Naive thymus-derived CD8-positive, alpha-beta T cell (primary cell): ENCODE results near the gene TXNDC12. TPM values are rescaled to one million over a fixed set of nuclear protein-coding genes. Genes with fewer than 3 reads are reported as not detected.
A peak's percentile ranks its signal among the peaks of the same experiment; 100 is the strongest.
"Not testable (repeated sequence)": the region's sequence is repeated elsewhere in the genome, so short reads cannot be mapped to it uniquely, and the experiment has no call there.

Experiments used
- ATAC-seq, 2 donors: fragments of 150-1000 bp; cut with Tn5 transposase in 1 of 2; sonication (Bioruptor Pico), chemical (Tn5 transposase) in 1 of 2; 1 replicate in 1 of 2; 2 replicates in 1 of 2; pipeline ENCODE4 v1.10.0; 2021; ENCODE audit warnings: mild to moderate bottlenecking in 2 of 2, moderate library complexity in 2 of 2
- POLR2A ChIA-PET: fragments of 350-600 bp; sonication (Branson Sonifier 250); formaldehyde crosslinking; loops from one replicate; lab custom pipeline; 2021; ENCODE audit warnings: antibody characterized with exemption; lab: Charles Lee
- DNase-seq, 10 donors: peaks; one replicate each; pipeline versions ENCODE4 v3.0.0 to v3.0.0-alpha.2; 2020 to 2022
- H3K27ac Mint-ChIP-seq, 10 donors: one replicate each; pipeline ENCODE4 v1.8.0; 2020 to 2022; ENCODE audit warnings: mild to moderate bottlenecking in 10 of 10, mixed read lengths in 10 of 10, moderate library complexity in 4 of 10, inconsistent platforms in 1 of 10
- H3K27me3 Mint-ChIP-seq, 5 donors: one replicate each; pipeline ENCODE4 v1.8.0; 2021 to 2022; ENCODE audit warnings: mixed read lengths in 5 of 5
- H3K36me3 Mint-ChIP-seq, 3 donors: one replicate each; pipeline ENCODE4 v1.8.0; 2020 to 2022; ENCODE audit warnings: mixed read lengths in 3 of 3, mild to moderate bottlenecking in 2 of 3, inconsistent platforms in 1 of 3
- H3K4me1 Mint-ChIP-seq, 4 donors: one replicate each; pipeline ENCODE4 v1.8.0; 2021 to 2022; ENCODE audit warnings: mixed read lengths in 4 of 4
- H3K4me3 Mint-ChIP-seq, 10 donors: one replicate each; pipeline ENCODE4 v1.8.0; 2020 to 2022; ENCODE audit warnings: mild to moderate bottlenecking in 10 of 10, mixed read lengths in 10 of 10, moderate library complexity in 6 of 10, inconsistent platforms in 1 of 10
- H3K9me3 Mint-ChIP-seq, 9 donors: one replicate each; pipeline ENCODE4 v1.8.0; 2020 to 2022; ENCODE audit warnings: mixed read lengths in 9 of 9, mild to moderate bottlenecking in 3 of 9, inconsistent platforms in 1 of 9, moderate library complexity in 1 of 9
- polyA plus RNA-seq, 3 donors: library from polyadenylated mRNA; unstranded; fragments of 300-500 nt; fragmentation: Illumina TruSeq; gene quantifications; one replicate each; pipeline ENCODE4 v1.2.3, GENCODE V29; 2021
- total RNA-seq, 8 experiments: library from RNA in 2 of 8; stranded (reverse) in 2 of 8; gene quantifications; one replicate each; pipeline ENCODE4 v1.2.3 and lab custom pipeline; 2021 to 2026

TXNDC12 gene
- total RNA-seq (10 to 100 TPM; 34.3 to 35.3 TPM), polyA plus RNA-seq (10 to 100 TPM; 77.9 to 95.3 (median 84.0) TPM), total RNA-seq (lab: John Stamatoyannopoulos, UW) (3.2 to 7.0 (median 4.7) reads per million in 6 experiments)

GRCh38 chr1:52055066-52055865, at the start of gene TXNDC12:
Gene TXNDC12, minus strand, starts transcription at chr1:52055191. Its CDS starts 95 bp downstream, at chr1:52055096.
- DNase-seq (peak; percentile 31 to 79 (median 56)), ATAC-seq (peak; percentile 20 to 36)
- no peaks in the 10 kb centered on the region for H3K27me3 Mint-ChIP-seq
- H3K27ac Mint-ChIP-seq = peak within 1 kb of the TSS; percentile 92 to 98 (median 96)
- peaks cover 3 to 32% (median 8%) of the 10 kb centered on the region in 3 donors for H3K36me3 Mint-ChIP-seq
- H3K9me3 Mint-ChIP-seq = no peaks in the 10 kb centered on the region
- H3K4me1 Mint-ChIP-seq = peaks cover 36 to 71% (median 69%) of the 10 kb centered on the region in 4 donors
- POLR2A ChIA-PET = interaction anchor here (1.0 to 5.1 kb wide), 5 partner anchors 12 to 349 kb away, joined by 3 to 55 read pairs (median 4); partner anchors contain the start of genes CC2D1B, KTI12, ORC1 and PRPF38A
- peak within 1 kb of the TSS; percentile 88 to 100 (median 99) for H3K4me3 Mint-ChIP-seq

DNA sequence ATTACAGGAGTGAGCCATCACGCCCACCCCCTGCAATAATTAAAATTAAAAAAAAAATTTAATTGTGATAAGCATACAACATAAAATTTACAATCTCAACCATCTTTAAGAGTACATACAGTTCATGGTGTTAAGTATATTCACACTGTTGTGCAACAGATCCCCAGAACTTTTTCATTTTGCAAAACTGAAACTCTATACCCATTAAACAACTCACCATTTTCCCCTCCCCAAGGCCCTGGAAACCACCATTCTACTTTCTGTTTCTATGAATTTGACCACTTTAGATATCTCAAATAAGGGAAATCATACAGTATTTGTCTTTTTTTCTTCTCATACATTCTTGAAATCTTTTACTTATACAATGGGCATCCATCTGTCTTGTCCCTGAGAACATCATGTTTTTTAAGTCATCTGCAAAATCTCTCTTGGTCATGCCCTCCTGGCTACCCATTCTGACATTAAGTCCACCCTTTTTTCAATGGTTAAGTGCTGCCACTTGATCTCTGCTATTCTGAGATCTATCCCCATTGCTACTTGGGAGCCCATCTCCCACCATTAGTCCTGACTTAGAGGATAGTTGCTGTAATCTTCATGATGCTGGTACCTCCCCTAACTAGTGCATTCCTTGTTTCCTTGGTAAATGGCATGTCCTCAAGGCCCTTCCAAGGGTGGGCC, 47.5 kb upstream of the TXNDC12 start:
- H3K4me1 Mint-ChIP-seq = peaks cover 0 to 2% (median 0%) of the 10 kb centered on the region in 4 donors
- H3K36me3 Mint-ChIP-seq = no peaks in the 10 kb centered on the region
- H3K27ac Mint-ChIP-seq = no peak overlapping the region
- ATAC-seq = no peak
- no peaks in the 10 kb centered on the region for H3K9me3 Mint-ChIP-seq
- no peak overlapping the region for H3K4me3 Mint-ChIP-seq
- H3K27me3 Mint-ChIP-seq = no peaks in the 10 kb centered on the region
- POLR2A ChIA-PET = no interaction called here
- DNase-seq = no peak

GRCh38 chr1:52098139-52098871, 43.3 kb upstream of the TXNDC12 start:
- H3K4me3 Mint-ChIP-seq = no peak overlapping the region
- H3K27me3 Mint-ChIP-seq = no peaks in the 10 kb centered on the region
- H3K9me3 Mint-ChIP-seq = no peaks in the 10 kb centered on the region
- no peak for ATAC-seq
- POLR2A ChIA-PET = no interaction called here
- no peak for DNase-seq
- peaks cover 0 to 2% (median 0%) of the 10 kb centered on the region in 4 donors for H3K4me1 Mint-ChIP-seq
- no peak overlapping the region for H3K27ac Mint-ChIP-seq
- peaks cover 0 to 2% (median 0%) of the 10 kb centered on the region in 3 donors for H3K36me3 Mint-ChIP-seq

DNA sequence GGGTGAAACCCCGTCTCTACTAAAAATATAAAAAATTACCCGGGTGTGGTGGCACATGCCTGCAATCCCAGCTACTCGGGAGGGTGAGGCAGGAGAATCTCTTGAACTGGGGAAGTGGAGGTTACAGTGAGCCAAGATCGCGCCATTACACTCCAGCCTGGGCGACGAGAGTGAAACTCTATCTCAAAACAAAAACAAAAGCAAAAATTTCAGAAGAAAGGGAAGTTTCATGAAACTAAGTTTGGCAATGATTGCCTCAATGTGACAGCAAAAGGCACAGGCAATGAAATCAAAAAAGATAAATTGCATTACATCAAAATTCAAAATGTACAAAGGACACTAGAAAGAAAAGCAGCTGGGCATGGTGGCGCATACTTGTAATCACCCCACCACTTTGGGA, 41.2 kb upstream of the TXNDC12 start:
- Mint-ChIP-seq H3K36me3 (peaks cover 0 to 9% (median 7%) of the 10 kb centered on the region in 3 donors), H3K4me3 (no peak overlapping the region), H3K27me3 (no peaks in the 10 kb centered on the region), H3K4me1 (no peaks in the 10 kb centered on the region), H3K9me3 (peaks cover 0 to 4% (median 0%) of the 10 kb centered on the region in 9 donors), H3K27ac (peak overlapping the region in 1 of 10 donors; percentile 19)
- DNase-seq (no peak), ATAC-seq (no peak)
- POLR2A ChIA-PET = no interaction called here

- POLR2A ChIA-PET = interaction anchor here (1.2 kb wide), 1 partner anchor 17 kb away, joined by 3 read pairs; no protein-coding TSS in a partner anchor
Observed at GRCh38 chr1:52094300-52094699, 39.3 kb upstream of the TXNDC12 start.

GRCh38 chr1:52087892-52088291, 32.9 kb upstream of the TXNDC12 start:
- H3K4me3 Mint-ChIP-seq, H3K9me3 Mint-ChIP-seq, ATAC-seq, H3K27me3 Mint-ChIP-seq, H3K4me1 Mint-ChIP-seq, DNase-seq: not testable (repeated sequence)
- POLR2A ChIA-PET = interaction anchor here (0.6 kb wide), 1 partner anchor 680 kb away, joined by 5 read pairs; no protein-coding TSS in a partner anchor
- Mint-ChIP-seq H3K27ac (peak overlapping the region in 1 of 10 donors; percentile 63), H3K36me3 (peaks cover 7 to 67% (median 9%) of the 10 kb centered on the region in 3 donors)

More at GRCh38 chr1:52094300-52094699, 39.3 kb upstream of the TXNDC12 start:
- not testable (repeated sequence) for DNase-seq, H3K27me3 Mint-ChIP-seq, H3K4me1 Mint-ChIP-seq, H3K9me3 Mint-ChIP-seq, H3K4me3 Mint-ChIP-seq, H3K27ac Mint-ChIP-seq, ATAC-seq
- H3K36me3 Mint-ChIP-seq = peaks cover 7 to 25% (median 13%) of the 10 kb centered on the region in 3 donors

DNA sequence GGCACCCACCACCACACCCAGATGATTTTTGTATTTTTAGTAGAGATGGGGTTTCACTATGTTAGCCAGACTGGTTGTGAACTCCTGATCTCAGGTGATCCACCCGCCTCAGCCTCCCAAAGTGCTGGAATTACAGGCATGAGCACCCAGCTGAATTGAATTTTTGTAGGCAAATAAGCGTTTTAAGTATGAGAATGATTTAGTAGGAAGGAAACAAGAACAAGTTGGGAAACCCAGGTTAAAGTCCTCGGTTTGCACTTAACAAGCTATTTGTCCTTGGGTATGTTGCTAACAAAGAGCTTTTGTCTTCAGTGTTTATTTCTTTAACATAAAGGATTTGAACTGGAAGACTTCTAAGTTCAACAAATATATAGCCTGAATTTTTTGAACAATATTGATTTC, 25.0 kb upstream of the TXNDC12 start:
- Mint-ChIP-seq H3K4me3 (no peak overlapping the region), H3K36me3 (peaks cover 0 to 63% (median 4%) of the 10 kb centered on the region in 3 donors)
- ATAC-seq = no peak

DNA sequence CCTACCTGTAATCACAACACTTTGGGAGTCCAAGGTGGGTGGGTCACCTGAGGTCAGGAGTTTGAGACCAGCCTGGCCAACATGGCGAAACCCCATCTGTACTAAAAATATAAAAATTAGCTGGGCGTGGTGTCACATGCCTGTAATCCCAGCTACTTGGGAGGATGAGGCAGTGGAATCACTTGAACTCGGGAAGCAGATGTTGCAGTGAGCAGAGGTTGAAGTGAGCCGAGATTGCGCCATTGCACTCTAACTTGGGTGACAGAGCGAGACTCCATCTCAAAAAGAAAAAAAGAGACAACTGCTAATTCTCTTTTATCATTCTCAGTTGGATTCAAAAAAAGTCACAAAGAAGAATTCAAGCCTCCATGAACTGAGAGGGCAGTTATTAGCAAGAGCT, 22.3 kb upstream of the TXNDC12 start:
- Mint-ChIP-seq H3K4me1 (peaks cover 5 to 20% (median 10%) of the 10 kb centered on the region in 4 donors), H3K36me3 (peaks cover 0 to 70% (median 4%) of the 10 kb centered on the region in 3 donors), H3K27ac (peak overlapping the region in 2 of 10 donors; percentile 13 to 53)
- DNase-seq, H3K9me3 Mint-ChIP-seq, ATAC-seq, H3K4me3 Mint-ChIP-seq, H3K27me3 Mint-ChIP-seq: not testable (repeated sequence)
- POLR2A ChIA-PET = interaction anchor here (0.6 kb wide), 1 partner anchor 1358 kb away, joined by 4 read pairs; no protein-coding TSS in a partner anchor

More for the DNA sequence above, 25.0 kb upstream of the TXNDC12 start:
- H3K27ac Mint-ChIP-seq = peak overlapping the region in 3 of 10 donors; percentile 2 to 58 (median 15)
- DNase-seq = no peak
- POLR2A ChIA-PET = interaction anchor here (0.7 kb wide), 2 partner anchors 46 to 1629 kb away, joined by 3 to 6 read pairs; partner anchors contain the start of gene KTI12
- H3K4me1 Mint-ChIP-seq = peaks cover 6 to 18% (median 8%) of the 10 kb centered on the region in 4 donors
- no peaks in the 10 kb centered on the region for H3K9me3 Mint-ChIP-seq
- no peaks in the 10 kb centered on the region for H3K27me3 Mint-ChIP-seq

DNA sequence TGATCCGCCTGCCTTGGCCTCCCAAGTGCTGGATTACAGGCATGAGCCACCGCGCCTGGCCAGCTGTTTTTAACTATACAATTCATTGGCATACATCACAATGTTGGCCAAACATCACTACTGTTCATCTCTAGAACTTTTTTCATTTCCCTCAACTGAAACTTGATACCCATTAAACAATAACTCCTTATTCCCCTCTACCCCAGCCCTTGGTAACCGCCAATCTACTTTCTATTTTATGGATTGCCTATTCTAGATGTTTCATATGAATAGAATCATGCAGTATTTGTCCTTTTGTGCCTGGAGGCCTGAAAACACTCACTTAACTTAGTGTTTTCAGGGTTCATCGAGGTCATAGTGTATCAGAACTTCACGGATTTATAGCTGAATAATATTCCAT, 17.3 kb upstream of the TXNDC12 start:
- POLR2A ChIA-PET = no interaction called here
- ATAC-seq = no peak
- peak overlapping the region in 4 of 10 donors; percentile 20 to 70 (median 32) for H3K27ac Mint-ChIP-seq

DNA sequence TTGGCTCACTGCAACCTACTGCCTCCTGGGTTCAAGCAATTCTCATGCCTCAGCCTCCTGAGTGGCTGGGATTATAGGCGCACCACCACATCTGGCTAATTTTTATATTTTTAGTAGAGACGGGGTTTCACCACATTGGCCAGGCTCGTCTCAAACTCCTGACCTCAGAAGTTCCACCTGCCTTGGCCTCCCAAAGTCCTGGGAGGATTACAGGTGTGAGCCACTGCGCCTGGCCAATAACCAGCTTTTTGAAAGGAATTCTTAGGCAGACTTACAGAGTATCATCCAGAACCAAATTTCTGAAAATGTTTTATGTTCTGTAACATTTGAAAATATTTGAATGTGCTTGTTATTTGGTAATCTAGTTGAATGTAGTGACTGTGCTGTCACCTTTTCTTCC, 15.7 kb upstream of the TXNDC12 start:
- Mint-ChIP-seq H3K4me1 (peaks cover 13 to 42% (median 29%) of the 10 kb centered on the region in 4 donors), H3K27ac (peak overlapping the region in 1 of 10 donors; percentile 70), H3K9me3 (no peaks in the 10 kb centered on the region), H3K27me3 (no peaks in the 10 kb centered on the region), H3K36me3 (peaks cover 0 to 77% (median 5%) of the 10 kb centered on the region in 3 donors), H3K4me3 (no peak overlapping the region)
- DNase-seq (no peak), ATAC-seq (no peak)
- POLR2A ChIA-PET = no interaction called here

More for the DNA sequence above, 17.3 kb upstream of the TXNDC12 start:
- Mint-ChIP-seq H3K36me3 (peaks cover 0 to 76% (median 3%) of the 10 kb centered on the region in 3 donors), H3K4me3 (no peak overlapping the region), H3K9me3 (no peaks in the 10 kb centered on the region), H3K4me1 (peaks cover 15 to 42% (median 26%) of the 10 kb centered on the region in 4 donors), H3K27me3 (no peaks in the 10 kb centered on the region)
- no peak for DNase-seq

DNA sequence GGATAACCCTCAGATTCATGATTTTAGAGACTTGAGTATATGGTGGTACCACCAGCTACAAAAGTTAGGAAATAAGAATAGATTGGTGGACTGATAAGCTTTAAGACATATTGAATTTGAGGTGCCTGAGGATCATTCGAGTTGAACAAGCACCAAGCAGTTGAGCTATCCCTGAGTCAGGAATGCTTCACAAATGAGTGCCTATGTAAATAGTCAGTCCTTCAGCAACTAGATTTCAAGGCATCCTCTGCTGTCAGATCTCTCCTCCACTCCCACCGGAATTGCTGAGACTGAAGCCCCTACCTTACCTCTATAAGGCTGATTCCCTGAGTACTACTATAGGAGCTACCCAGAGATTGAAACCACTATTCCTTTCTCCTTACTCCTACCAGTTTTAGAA, 8.2 kb upstream of the TXNDC12 start:
- Mint-ChIP-seq H3K27ac (peak overlapping the region in 1 of 10 donors; percentile 23), H3K4me3 (no peak overlapping the region), H3K4me1 (peaks cover 17 to 60% (median 42%) of the 10 kb centered on the region in 4 donors), H3K36me3 (peaks cover 0 to 83% (median 12%) of the 10 kb centered on the region in 3 donors), H3K27me3 (no peaks in the 10 kb centered on the region), H3K9me3 (no peaks in the 10 kb centered on the region)
- DNase-seq (no peak), ATAC-seq (no peak)
- POLR2A ChIA-PET = no interaction called here

DNA sequence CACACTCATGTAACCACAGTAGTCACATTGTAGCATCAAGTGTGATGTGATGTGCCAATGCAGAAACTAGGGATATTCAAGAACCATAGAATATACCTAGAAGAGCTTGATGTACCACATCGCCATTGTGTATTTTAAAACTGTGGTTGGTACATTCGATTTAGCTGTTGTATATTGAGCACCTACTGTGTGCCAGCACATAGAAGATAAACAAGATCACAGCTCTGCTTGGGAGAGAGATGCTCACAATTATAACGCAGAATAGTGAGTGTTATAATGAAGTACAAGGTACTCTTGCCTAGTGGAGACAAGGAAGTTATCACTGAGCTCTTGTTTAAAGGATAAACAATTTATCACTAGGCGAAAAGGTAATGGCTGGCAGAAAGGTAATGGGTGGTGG, 5.8 kb upstream of the TXNDC12 start:
- Mint-ChIP-seq H3K4me1 (peaks cover 27 to 63% (median 52%) of the 10 kb centered on the region in 4 donors), H3K27ac (no peak overlapping the region), H3K27me3 (no peaks in the 10 kb centered on the region), H3K4me3 (no peak overlapping the region), H3K9me3 (no peaks in the 10 kb centered on the region), H3K36me3 (peaks cover 0 to 60% (median 8%) of the 10 kb centered on the region in 3 donors)
- no peak for DNase-seq
- ATAC-seq = no peak
- POLR2A ChIA-PET = no interaction called here
